Erythroblast (primary cell): Measurements from ENCODE around the gene NDUFS6.

Source experiments
- GATA1 ChIP-seq: IDR thresholded peaks from 2 replicates; pipeline ENCODE4 v1.6.1; 2011; ENCODE audit warnings: low read depth, mild to moderate bottlenecking, control low read depth, low read length, moderate library complexity
- POLR2A ChIP-seq: IDR thresholded peaks from 2 replicates; pipeline ENCODE4 v1.6.1; 2011; ENCODE audit warnings: mild to moderate bottlenecking, low read length

GRCh38 chr5:1847056-1847455 lies 45.8 kb downstream of the NDUFS6 start:
- TF ChIP-seq POLR2A (no peak), GATA1 (no peak)
